ENCODE results near the gene AGPAT3. TPM values are rescaled to one million over a fixed set of nuclear protein-coding genes. Genes with fewer than 3 reads are reported as not detected.

Gene AGPAT3
- total RNA-seq, 1 experiment from 2014 or later: 58.3 TPM

GRCh38 chr21:43845386-43845785 is 19.6 kb upstream of the AGPAT3 start:
- H3K36me3 Mint-ChIP-seq (ENCODE audit: insufficient read depth, unreplicated experiment): no peaks in the 10 kb centered on the region
- H3K27me3 Mint-ChIP-seq (ENCODE audit: insufficient read depth, unreplicated experiment): no peaks in the 10 kb centered on the region
- no TSS peak for BruUV-seq (replicated peaks)
- no peak overlapping the region for H3K4me3 Mint-ChIP-seq (ENCODE audit: unreplicated experiment)
- no peak for DNase-seq (ENCODE audit: unreplicated experiment)
- intact Hi-C loops (cut with micrococcal nuclease): no loop called here
- no peak overlapping the region for H3K27ac Mint-ChIP-seq (ENCODE audit: low read depth, unreplicated experiment)
- ChIA-PET CTCF (no interaction called here), POLR2A (interaction anchor here (0.5 to 0.6 kb wide), 2 partner anchors 39 to 145 kb away, joined by 3 read pairs; no protein-coding TSS in a partner anchor)
- H3K4me1 Mint-ChIP-seq (ENCODE audit: insufficient read depth, unreplicated experiment): peaks cover 5% of the 10 kb centered on the region
- H3K9me3 Mint-ChIP-seq (ENCODE audit: unreplicated experiment): no peaks in the 10 kb centered on the region
- no peak for TF ChIP-seq CTCF (IDR thresholded peaks at IDR 0.05; ENCODE audit: unreplicated experiment)

- peaks cover 5% of the 10 kb centered on the region for H3K4me1 Mint-ChIP-seq (ENCODE audit: insufficient read depth, unreplicated experiment)
- no peak for DNase-seq (ENCODE audit: unreplicated experiment)
- H3K27ac Mint-ChIP-seq (ENCODE audit: low read depth, unreplicated experiment): no peak overlapping the region
- POLR2A ChIA-PET: no interaction called here
- no TSS peak for BruUV-seq (replicated peaks)
- H3K27me3 Mint-ChIP-seq (ENCODE audit: insufficient read depth, unreplicated experiment): no peaks in the 10 kb centered on the region
- CTCF ChIA-PET: interaction anchor here (0.6 kb wide), 1 partner anchor 74 kb away, joined by 4 read pairs; no protein-coding TSS in a partner anchor
- H3K4me3 Mint-ChIP-seq (ENCODE audit: unreplicated experiment): no peak overlapping the region
- no peaks in the 10 kb centered on the region for H3K36me3 Mint-ChIP-seq (ENCODE audit: insufficient read depth, unreplicated experiment)
- TF ChIP-seq CTCF (IDR thresholded peaks at IDR 0.05; ENCODE audit: unreplicated experiment): no peak
- no peaks in the 10 kb centered on the region for H3K9me3 Mint-ChIP-seq (ENCODE audit: unreplicated experiment)
- intact Hi-C loops (cut with micrococcal nuclease): no loop called here
These were observed 18.6 kb upstream of the AGPAT3 start for GRCh38 chr21:43846430-43846829.

- TF ChIP-seq CTCF (IDR thresholded peaks at IDR 0.05; ENCODE audit: unreplicated experiment): no peak
- H3K4me3 Mint-ChIP-seq (ENCODE audit: unreplicated experiment): no peak overlapping the region
- no peak overlapping the region for H3K27ac Mint-ChIP-seq (ENCODE audit: low read depth, unreplicated experiment)
- intact Hi-C loops (cut with micrococcal nuclease): no loop called here
- no peak for DNase-seq (ENCODE audit: unreplicated experiment)
- no peaks in the 10 kb centered on the region for H3K36me3 Mint-ChIP-seq (ENCODE audit: insufficient read depth, unreplicated experiment)
- no peaks in the 10 kb centered on the region for H3K9me3 Mint-ChIP-seq (ENCODE audit: unreplicated experiment)
- H3K27me3 Mint-ChIP-seq (ENCODE audit: insufficient read depth, unreplicated experiment): no peaks in the 10 kb centered on the region
- ChIA-PET CTCF (no interaction called here), POLR2A (no interaction called here)
- H3K4me1 Mint-ChIP-seq (ENCODE audit: insufficient read depth, unreplicated experiment): peaks cover 5% of the 10 kb centered on the region
- BruUV-seq (replicated peaks): no TSS peak
These were observed 17.7 kb upstream of the AGPAT3 start for GRCh38 chr21:43847301-43847700.

- ChIA-PET POLR2A (interaction anchor here (0.8 to 1.0 kb wide), 2 partner anchors 15 to 22 kb away, joined by 3 to 4 read pairs; no protein-coding TSS in a partner anchor), CTCF (interaction anchor here (0.6 kb wide), 1 partner anchor 44 kb away, joined by 3 read pairs; no protein-coding TSS in a partner anchor)
- Mint-ChIP-seq H3K4me3 (ENCODE audit: unreplicated experiment) (no peak overlapping the region), H3K36me3 (ENCODE audit: insufficient read depth, unreplicated experiment) (peaks cover 1% of the 10 kb centered on the region), H3K4me1 (ENCODE audit: insufficient read depth, unreplicated experiment) (peaks cover 5% of the 10 kb centered on the region), H3K9me3 (ENCODE audit: unreplicated experiment) (no peaks in the 10 kb centered on the region), H3K27me3 (ENCODE audit: insufficient read depth, unreplicated experiment) (no peaks in the 10 kb centered on the region), H3K27ac (ENCODE audit: low read depth, unreplicated experiment) (no peak overlapping the region)
- no peak for DNase-seq (ENCODE audit: unreplicated experiment)
- intact Hi-C loops (cut with micrococcal nuclease): no loop called here
- no peak for TF ChIP-seq CTCF (IDR thresholded peaks at IDR 0.05; ENCODE audit: unreplicated experiment)
- no TSS peak for BruUV-seq (replicated peaks)
These were observed 16.3 kb upstream of the AGPAT3 start for GRCh38 chr21:43848771-43849170.

All from MCF 10A (cell line).